ENCODE results near the gene SNCB.

SNCB gene

GRCh38 chr5:176625966-176626875 is 4.1 kb downstream of the SNCB start:
- no peak overlapping the region for H3K27ac ChIP-seq
- H3K9ac ChIP-seq (ENCODE audit: insufficient read length), result no peak overlapping the region
- no peaks in the 10 kb centered on the region for H3K9me3 ChIP-seq (ENCODE audit: low read depth, low read length)
- no peak for DNase-seq (ENCODE audit: low read depth, low spot score)
- H3K36me3 ChIP-seq (ENCODE audit: insufficient read depth, low read length), result no peaks in the 10 kb centered on the region
- H3K4me3 ChIP-seq, result no peak overlapping the region
- TF ChIP-seq EZH2 (IDR thresholded peaks at IDR 0.05), result no peak
- no peak for TF ChIP-seq FOXP2 (optimal IDR thresholded peaks at IDR 0.05; ENCODE audit: control extremely low read depth, extremely low read length, insufficient read depth)
- no peak for TF ChIP-seq POLR2AphosphoS5 (IDR thresholded peaks at IDR 0.05; ENCODE audit: borderline replicate concordance, low read depth, low read length)

- Histone ChIP-seq H3K4me3 (no peak overlapping the region), H3K9ac (ENCODE audit: insufficient read length) (no peak overlapping the region), H3K27ac (no peak overlapping the region), H3K36me3 (ENCODE audit: insufficient read depth, low read length) (no peaks in the 10 kb centered on the region), H3K9me3 (ENCODE audit: low read depth, low read length) (no peaks in the 10 kb centered on the region)
- no peak for DNase-seq (ENCODE audit: low read depth, low spot score)
- TF ChIP-seq FOXP2 (optimal IDR thresholded peaks at IDR 0.05; ENCODE audit: control extremely low read depth, extremely low read length, insufficient read depth) (no peak), EZH2 (IDR thresholded peaks at IDR 0.05) (no peak), POLR2AphosphoS5 (IDR thresholded peaks at IDR 0.05; ENCODE audit: borderline replicate concordance, low read depth, low read length) (no peak)
Observed at GRCh38 chr5:176625512-176625911, 4.8 kb downstream of the SNCB start.

GRCh38 chr5:176624938-176625337 is 5.4 kb downstream of the SNCB start:
- Histone ChIP-seq H3K9ac (ENCODE audit: insufficient read length) (no peak overlapping the region), H3K9me3 (ENCODE audit: low read depth, low read length) (no peaks in the 10 kb centered on the region), H3K4me3 (no peak overlapping the region), H3K27ac (no peak overlapping the region), H3K36me3 (ENCODE audit: insufficient read depth, low read length) (no peaks in the 10 kb centered on the region)
- no peak for DNase-seq (ENCODE audit: low read depth, low spot score)
- no peak for TF ChIP-seq EZH2 (IDR thresholded peaks at IDR 0.05)
- no peak for TF ChIP-seq POLR2AphosphoS5 (IDR thresholded peaks at IDR 0.05; ENCODE audit: borderline replicate concordance, low read depth, low read length)
- no peak for TF ChIP-seq FOXP2 (optimal IDR thresholded peaks at IDR 0.05; ENCODE audit: control extremely low read depth, extremely low read length, insufficient read depth)

GRCh38 chr5:176624142-176624541 is 6.2 kb downstream of the SNCB start:
- no peaks in the 10 kb centered on the region for H3K36me3 ChIP-seq (ENCODE audit: insufficient read depth, low read length)
- no peak for DNase-seq (ENCODE audit: low read depth, low spot score)
- no peak for TF ChIP-seq EZH2 (IDR thresholded peaks at IDR 0.05)
- TF ChIP-seq FOXP2 (optimal IDR thresholded peaks at IDR 0.05; ENCODE audit: control extremely low read depth, extremely low read length, insufficient read depth), result no peak
- TF ChIP-seq POLR2AphosphoS5 (IDR thresholded peaks at IDR 0.05; ENCODE audit: borderline replicate concordance, low read depth, low read length), result no peak
- no peaks in the 10 kb centered on the region for H3K9me3 ChIP-seq (ENCODE audit: low read depth, low read length)
- H3K4me3 ChIP-seq, result no peak overlapping the region
- no peak overlapping the region for H3K27ac ChIP-seq
- no peak overlapping the region for H3K9ac ChIP-seq (ENCODE audit: insufficient read length)

DNA sequence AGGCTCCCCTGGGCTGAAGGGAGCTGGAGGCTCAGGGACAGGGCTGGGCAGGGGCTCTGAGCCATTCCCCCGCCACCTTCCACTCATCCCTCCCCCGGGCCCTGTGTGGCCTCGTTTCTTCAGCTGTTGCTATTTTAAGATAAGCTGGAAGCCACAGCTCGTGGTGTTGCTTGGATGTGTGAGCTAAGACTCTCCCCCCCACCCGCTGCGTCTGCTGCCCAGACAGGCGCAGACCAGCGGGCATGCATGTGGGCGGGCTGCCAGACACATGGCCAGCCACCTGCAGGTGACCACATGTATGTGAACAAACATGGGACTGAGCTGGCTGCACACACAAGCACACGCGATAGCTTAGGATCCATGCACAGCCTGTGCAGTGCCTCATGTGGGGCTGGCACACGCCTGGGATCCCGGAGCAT is 8.7 kb downstream of the SNCB start:
- Histone ChIP-seq H3K9me3 (ENCODE audit: low read depth, low read length) (no peaks in the 10 kb centered on the region), H3K9ac (ENCODE audit: insufficient read length) (no peak overlapping the region), H3K36me3 (ENCODE audit: insufficient read depth, low read length) (no peaks in the 10 kb centered on the region), H3K4me3 (no peak overlapping the region), H3K27ac (no peak overlapping the region)
- no peak for DNase-seq (ENCODE audit: low read depth, low spot score)
- TF ChIP-seq EZH2 (IDR thresholded peaks at IDR 0.05) (no peak), POLR2AphosphoS5 (IDR thresholded peaks at IDR 0.05; ENCODE audit: borderline replicate concordance, low read depth, low read length) (no peak), FOXP2 (optimal IDR thresholded peaks at IDR 0.05; ENCODE audit: control extremely low read depth, extremely low read length, insufficient read depth) (no peak)

DNA sequence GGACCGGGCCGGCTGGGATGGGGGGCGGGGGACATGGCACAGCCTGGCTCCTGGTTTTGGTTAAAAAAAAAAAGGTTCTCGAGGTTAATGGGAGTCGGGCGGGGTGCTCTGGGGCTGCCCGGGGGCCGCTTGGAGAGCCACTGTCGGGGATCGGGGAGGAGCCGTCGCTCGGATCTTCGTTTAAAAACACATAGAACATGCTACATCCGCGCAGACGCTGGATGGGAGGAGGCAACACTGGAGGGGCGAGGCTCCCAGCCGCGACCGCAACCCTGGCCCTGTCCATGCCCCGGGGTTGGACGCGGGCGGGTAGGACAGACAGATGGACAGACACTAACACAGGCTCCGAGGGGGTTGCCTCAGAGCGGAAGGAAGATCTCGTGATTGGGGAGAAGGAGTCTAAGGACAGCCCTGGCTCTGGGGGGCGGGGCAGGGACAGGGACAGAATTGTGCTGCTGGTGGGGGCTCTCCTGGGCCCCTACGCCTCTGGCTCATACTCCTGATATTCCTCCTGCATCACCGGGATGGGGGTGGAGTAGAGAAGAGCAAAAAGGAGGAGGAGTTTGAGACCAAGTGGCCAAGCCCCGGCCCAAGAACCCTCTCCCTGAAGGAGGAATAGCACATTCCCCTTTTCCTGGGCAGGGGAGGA is 9.9 kb downstream of the SNCB start:
- Histone ChIP-seq H3K9ac (ENCODE audit: insufficient read length) (no peak overlapping the region), H3K9me3 (ENCODE audit: low read depth, low read length) (no peaks in the 10 kb centered on the region), H3K36me3 (ENCODE audit: insufficient read depth, low read length) (no peaks in the 10 kb centered on the region), H3K27ac (no peak overlapping the region), H3K4me3 (no peak overlapping the region)
- no peak for TF ChIP-seq POLR2AphosphoS5 (IDR thresholded peaks at IDR 0.05; ENCODE audit: borderline replicate concordance, low read depth, low read length)
- no peak for TF ChIP-seq FOXP2 (optimal IDR thresholded peaks at IDR 0.05; ENCODE audit: control extremely low read depth, extremely low read length, insufficient read depth)
- no peak for TF ChIP-seq EZH2 (IDR thresholded peaks at IDR 0.05)
- DNase-seq (ENCODE audit: low read depth, low spot score), result no peak

- TF ChIP-seq EZH2 (IDR thresholded peaks at IDR 0.05) (no peak), FOXP2 (optimal IDR thresholded peaks at IDR 0.05; ENCODE audit: control extremely low read depth, extremely low read length, insufficient read depth) (no peak)
- Histone ChIP-seq H3K36me3 (ENCODE audit: insufficient read depth, low read length) (no peaks in the 10 kb centered on the region), H3K27ac (no peak overlapping the region), H3K9me3 (ENCODE audit: low read depth, low read length) (no peaks in the 10 kb centered on the region), H3K9ac (ENCODE audit: insufficient read length) (no peak overlapping the region), H3K4me3 (no peak overlapping the region)
- DNase-seq (ENCODE audit: low read depth, low spot score), result no peak
Observed at GRCh38 chr5:176619569-176620332, 10.6 kb downstream of the SNCB start.

DNA sequence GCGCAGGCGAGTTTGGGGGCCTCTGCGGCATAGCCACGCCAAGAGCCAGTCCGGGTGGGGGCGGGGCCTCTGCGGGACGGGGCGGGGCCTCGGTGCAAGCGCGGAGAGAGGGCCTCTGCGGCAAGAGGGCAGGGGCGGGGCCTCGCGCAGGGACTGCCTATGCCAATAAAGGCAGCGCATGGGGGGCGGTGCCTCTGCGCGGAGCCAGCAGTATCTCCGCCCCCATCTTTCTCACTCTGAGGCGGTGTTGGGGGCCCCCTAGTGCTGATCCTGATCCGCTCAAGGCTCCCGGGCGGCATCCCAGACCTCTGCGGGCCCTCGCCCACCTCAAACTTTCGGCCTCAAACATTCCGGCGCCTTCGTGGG is 11.1 kb downstream of the SNCB start:
- peak overlapping the region; percentile 59; the same call in 1 of the 2 replicates for H3K4me3 ChIP-seq
- H3K36me3 ChIP-seq (ENCODE audit: insufficient read depth, low read length), result no peaks in the 10 kb centered on the region
- DNase-seq (ENCODE audit: low read depth, low spot score), result peak; percentile 47
- TF ChIP-seq EZH2 (IDR thresholded peaks at IDR 0.05) (no peak), FOXP2 (optimal IDR thresholded peaks at IDR 0.05; ENCODE audit: control extremely low read depth, extremely low read length, insufficient read depth) (no peak), POLR2AphosphoS5 (IDR thresholded peaks at IDR 0.05; ENCODE audit: borderline replicate concordance, low read depth, low read length) (no peak)
- no peak overlapping the region for H3K9ac ChIP-seq (ENCODE audit: insufficient read length)
- no peak overlapping the region for H3K27ac ChIP-seq
- no peaks in the 10 kb centered on the region for H3K9me3 ChIP-seq (ENCODE audit: low read depth, low read length)

All from SK-N-MC (cell line).